Lower leg skin (tissue), 4 donors: ENCODE data around the gene LMCD1. TPM values are rescaled to one million over a fixed set of nuclear protein-coding genes. Genes with fewer than 3 reads are reported as not detected.

Source experiments
- DNase-seq, 2 donors: peaks; one replicate each; pipeline ENCODE4 v3.0.0-alpha.2; 2019; ENCODE audit warnings: low spot score in 2 of 2
- H3K4me3 ChIP-seq: fragments of 200-600 bp; sonication (generic); 2 replicates; pipeline ENCODE4 v1.5.1; 2017; ENCODE audit warnings: mild to moderate bottlenecking, low read depth; ENCODE audit not compliant: poor library complexity, severe bottlenecking
- POLR2A ChIP-seq, 2 donors: fragments of 450-650 bp; IDR thresholded peaks; one replicate each; pipeline ENCODE4 v1.6.1; 2016 to 2017; ENCODE audit warnings: antibody characterized with exemption in 2 of 2, mild to moderate bottlenecking in 1 of 2, moderate library complexity in 1 of 2
- WGBS, 2 donors: methylation state at CpG; one replicate each; pipeline ENCODE4 v1.1.5; 2018; 5-methylcytosine and 5-hydroxymethylcytosine counted together
- intact Hi-C: fragments of 100-400 bp; cut with DNase I; formaldehyde crosslinking; loops from one replicate; pipeline ENCODE4 v1.15.0; 2023; ENCODE audit warnings: low total_unique reads
- total RNA-seq, 4 donors: library from RNA; depleted of rRNA; stranded (reverse); fragments of >200 nt; gene quantifications; one replicate each; pipeline ENCODE4 v1.1.0, GENCODE V29; 2016
- TF ChIP-seq, protein P1 (sequence below), 3 donors: fragments of 450-650 bp; IDR thresholded peaks; one replicate each; pipeline ENCODE4 v1.5.1; 2016; ENCODE audit warnings: antibody characterized with exemption in 3 of 3, mild to moderate bottlenecking in 3 of 3, moderate library complexity in 2 of 3

LMCD1 gene
- total RNA-seq, 4 donors from 2014 or later, result 40.4 to 81.5 (median 54.1) TPM

DNA sequence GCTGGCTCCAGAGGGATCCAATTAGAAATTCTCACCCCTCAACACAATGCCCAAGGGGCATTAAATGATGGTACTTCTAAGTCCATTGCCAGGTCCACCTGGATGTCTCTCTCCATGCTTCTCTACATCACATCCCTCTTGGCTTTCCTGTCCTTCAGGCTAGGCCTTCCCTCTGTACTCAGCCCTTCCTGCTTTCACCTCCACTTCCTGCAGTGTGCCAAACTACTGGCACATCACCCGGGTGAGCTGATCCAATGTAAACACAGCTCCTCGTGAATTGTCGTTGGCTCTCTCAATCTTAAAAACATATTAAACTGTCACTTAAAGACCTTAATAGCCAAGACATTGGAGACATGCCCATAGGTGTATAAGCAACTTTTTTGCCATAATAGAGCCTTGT, 4.0 kb downstream of the LMCD1 start:
- 28 to 39% methylated on average over 3 of the region's 3 CpGs for WGBS, 2 donors
- no peak for DNase-seq

DNA sequence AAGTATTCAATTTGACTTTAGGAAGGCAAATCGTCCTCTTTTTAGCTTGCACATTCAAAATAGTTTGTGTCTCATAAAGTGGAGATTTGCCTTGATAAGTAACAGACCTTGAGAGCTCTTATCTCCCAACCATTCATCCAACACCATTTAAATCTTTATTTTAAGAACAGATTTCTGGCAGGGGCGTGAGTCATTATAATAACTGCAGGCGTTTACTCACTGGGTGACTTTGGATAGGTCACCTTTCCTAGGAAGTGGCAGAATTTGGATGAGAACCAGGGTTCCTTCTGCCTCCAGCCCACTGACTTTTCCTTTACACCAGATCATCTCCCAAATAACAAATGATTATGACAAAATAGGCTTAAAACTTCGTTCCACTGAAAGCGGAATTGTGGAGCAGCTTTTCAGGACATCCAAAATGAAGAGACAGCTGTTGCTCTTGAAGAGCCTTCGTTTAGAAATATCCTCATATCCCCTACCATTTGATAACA, 5.0 kb downstream of the LMCD1 start:
- no peak overlapping the region for H3K4me3 ChIP-seq
- DNase-seq, result no peak
- TF ChIP-seq POLR2A (IDR thresholded peaks at IDR 0.05), result no peak
- TF ChIP-seq, protein P1, sequence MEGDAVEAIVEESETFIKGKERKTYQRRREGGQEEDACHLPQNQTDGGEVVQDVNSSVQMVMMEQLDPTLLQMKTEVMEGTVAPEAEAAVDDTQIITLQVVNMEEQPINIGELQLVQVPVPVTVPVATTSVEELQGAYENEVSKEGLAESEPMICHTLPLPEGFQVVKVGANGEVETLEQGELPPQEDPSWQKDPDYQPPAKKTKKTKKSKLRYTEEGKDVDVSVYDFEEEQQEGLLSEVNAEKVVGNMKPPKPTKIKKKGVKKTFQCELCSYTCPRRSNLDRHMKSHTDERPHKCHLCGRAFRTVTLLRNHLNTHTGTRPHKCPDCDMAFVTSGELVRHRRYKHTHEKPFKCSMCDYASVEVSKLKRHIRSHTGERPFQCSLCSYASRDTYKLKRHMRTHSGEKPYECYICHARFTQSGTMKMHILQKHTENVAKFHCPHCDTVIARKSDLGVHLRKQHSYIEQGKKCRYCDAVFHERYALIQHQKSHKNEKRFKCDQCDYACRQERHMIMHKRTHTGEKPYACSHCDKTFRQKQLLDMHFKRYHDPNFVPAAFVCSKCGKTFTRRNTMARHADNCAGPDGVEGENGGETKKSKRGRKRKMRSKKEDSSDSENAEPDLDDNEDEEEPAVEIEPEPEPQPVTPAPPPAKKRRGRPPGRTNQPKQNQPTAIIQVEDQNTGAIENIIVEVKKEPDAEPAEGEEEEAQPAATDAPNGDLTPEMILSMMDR (IDR thresholded peaks at IDR 0.05), result no peak
- intact Hi-C loops, result no loop called here
- 60 to 62% methylated on average over 6 of the region's 6 CpGs for WGBS, 2 donors

More for the DNA sequence above, 4.0 kb downstream of the LMCD1 start:
- intact Hi-C loops, result no loop called here
- no peak overlapping the region for H3K4me3 ChIP-seq
- TF ChIP-seq, protein P1 (IDR thresholded peaks at IDR 0.05), result no peak
- TF ChIP-seq POLR2A (IDR thresholded peaks at IDR 0.05), result no peak

DNA sequence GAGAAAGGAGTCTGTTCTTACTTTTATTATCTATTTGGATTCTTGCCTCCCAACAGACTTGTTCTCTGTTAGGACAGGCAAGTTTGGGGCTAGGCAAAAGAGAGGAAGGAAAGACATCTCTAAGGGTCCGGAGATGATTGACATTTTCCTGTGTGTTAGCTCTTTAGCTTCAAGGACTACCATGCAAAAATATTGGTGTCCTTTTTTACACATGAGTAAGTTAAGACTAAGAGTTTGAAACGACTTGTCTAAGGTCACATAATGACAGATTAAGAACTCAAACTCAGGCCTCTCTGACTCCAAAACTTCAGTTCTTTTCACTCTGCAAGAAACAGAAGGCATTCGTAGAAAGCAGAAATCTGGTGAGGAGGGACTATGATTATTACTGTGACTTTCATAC, 5.9 kb downstream of the LMCD1 start:
- TF ChIP-seq POLR2A (IDR thresholded peaks at IDR 0.05), result no peak
- TF ChIP-seq, protein P1 (IDR thresholded peaks at IDR 0.05), result no peak
- no peak for DNase-seq
- intact Hi-C loops, result no loop called here
- H3K4me3 ChIP-seq, result no peak overlapping the region
- 63 to 83% methylated on average over 3 of the region's 3 CpGs for WGBS, 2 donors

DNA sequence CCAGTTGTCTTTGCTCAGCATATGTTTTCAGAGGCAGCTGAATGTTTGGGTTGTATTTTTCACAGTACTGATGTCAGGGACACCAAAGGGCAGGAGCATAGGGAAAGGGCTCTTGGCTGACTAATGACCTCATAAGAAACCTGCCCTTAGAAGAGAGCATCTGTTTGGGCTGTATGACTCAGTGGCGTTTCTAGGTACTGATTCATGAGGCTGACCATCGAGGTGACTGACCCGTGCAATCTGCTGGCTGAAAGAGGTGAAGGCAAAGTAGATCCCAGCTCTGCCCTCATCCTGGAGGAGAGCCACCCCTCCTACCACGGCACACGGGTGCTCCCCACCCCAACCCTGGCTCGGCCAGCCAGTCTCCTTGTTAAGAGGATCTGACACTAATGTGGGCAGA, 8.3 kb downstream of the LMCD1 start:
- H3K4me3 ChIP-seq, result no peak overlapping the region
- intact Hi-C loops, result no loop called here
- no peak for TF ChIP-seq POLR2A (IDR thresholded peaks at IDR 0.05)
- TF ChIP-seq, protein P1 (IDR thresholded peaks at IDR 0.05), result no peak
- WGBS, 2 donors, result 83 to 85% methylated on average over 6 of the region's 6 CpGs
- no peak for DNase-seq

DNA sequence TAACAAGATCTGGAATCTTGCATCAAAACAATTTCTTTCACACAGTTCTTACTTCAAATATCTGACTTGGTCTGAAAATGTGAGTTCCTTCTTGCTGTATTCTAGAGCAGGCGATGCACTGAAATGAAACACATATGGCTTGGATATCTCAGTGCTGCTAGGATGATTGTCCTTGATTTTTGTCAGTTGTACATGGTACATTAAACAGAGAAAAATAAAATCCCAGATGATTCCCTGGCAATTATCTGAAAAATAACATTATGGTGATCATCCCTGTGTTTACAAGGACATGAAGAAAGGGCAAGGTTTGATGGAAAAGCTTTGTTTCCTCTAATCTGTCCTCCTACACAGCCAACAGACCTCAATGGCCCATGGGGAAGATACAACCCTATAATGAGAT, 10.6 kb downstream of the LMCD1 start:
- H3K4me3 ChIP-seq, result no peak overlapping the region
- TF ChIP-seq POLR2A (IDR thresholded peaks at IDR 0.05), result no peak
- TF ChIP-seq, protein P1 (IDR thresholded peaks at IDR 0.05), result no peak

DNA sequence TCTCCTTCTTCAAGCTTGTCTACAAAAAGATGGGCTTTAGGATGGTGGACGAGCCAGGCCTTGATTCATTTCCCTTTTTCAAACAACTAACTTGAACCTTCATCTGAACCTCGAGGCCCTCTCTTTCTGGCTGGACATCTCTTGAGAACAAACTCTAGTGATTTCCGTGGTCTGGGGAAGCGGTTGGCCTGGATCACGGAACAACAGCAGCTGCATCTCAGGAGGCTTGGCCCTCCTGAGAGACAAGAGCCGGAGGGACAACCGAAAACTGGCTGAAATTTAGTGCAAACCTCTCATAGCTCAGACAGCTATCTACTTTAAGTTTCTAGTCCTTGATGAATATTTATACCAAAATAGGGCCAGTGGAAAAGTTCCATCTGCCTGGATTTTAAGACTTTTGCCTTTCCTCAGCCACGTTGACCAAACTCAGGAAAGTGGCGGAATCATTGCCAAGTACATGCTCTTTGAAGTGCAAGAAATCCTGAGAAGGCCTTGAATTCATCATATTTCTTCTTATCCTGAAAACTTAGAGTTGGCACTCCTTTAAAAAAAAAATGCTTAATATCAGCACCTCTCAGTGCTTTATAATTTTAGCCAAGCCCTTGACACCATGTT, 14.5 kb downstream of the LMCD1 start:
- TF ChIP-seq POLR2A (IDR thresholded peaks at IDR 0.05), result no peak
- TF ChIP-seq, protein P1 (IDR thresholded peaks at IDR 0.05), result no peak
- intact Hi-C loops, result no loop called here
- no peak overlapping the region for H3K4me3 ChIP-seq
- DNase-seq, result no peak
- WGBS, 2 donors, result 75 to 77% methylated on average over 9 of the region's 9 CpGs

More for the DNA sequence above, 10.6 kb downstream of the LMCD1 start:
- 95 to 97% methylated on average over 1 of the region's 1 CpG for WGBS, 2 donors
- intact Hi-C loops, result no loop called here
- no peak for DNase-seq
